Amygdala (tissue), 56 donors: ENCODE data around the gene TMC6.
"Not testable (repeated sequence)": the region's sequence is repeated elsewhere in the genome, so short reads cannot be mapped to it uniquely, and the experiment has no call there.

Source experiments
- DNase-seq, 56 donors: peaks; one replicate each; lab custom pipeline; 2025; lab: John Stamatoyannopoulos, UW

TMC6 gene

GRCh38 chr17:78125976-78126894, 2.3 kb downstream of the TMC6 start:
- DNase-seq, result peak in 2 of 56 donors; percentile 11 to 33

- no peak for DNase-seq
Measured at GRCh38 chr17:78125138-78125913, 3.2 kb downstream of the TMC6 start.

- DNase-seq, result no peak
Measured at GRCh38 chr17:78124836-78125137, 3.8 kb downstream of the TMC6 start.

GRCh38 chr17:78124081-78124835, 4.3 kb downstream of the TMC6 start:
- no peak for DNase-seq

GRCh38 chr17:78123258-78123929, 5.2 kb downstream of the TMC6 start:
- no peak for DNase-seq

- no peak for DNase-seq
Measured at GRCh38 chr17:78122931-78123249, 5.7 kb downstream of the TMC6 start.

- DNase-seq, result no peak
Measured at GRCh38 chr17:78122216-78122930, 6.2 kb downstream of the TMC6 start.

GRCh38 chr17:78121801-78122215, 6.7 kb downstream of the TMC6 start:
- no peak for DNase-seq

- no peak for DNase-seq
Measured at GRCh38 chr17:78120971-78121800, 7.4 kb downstream of the TMC6 start.

- DNase-seq, result no peak
Measured at GRCh38 chr17:78120537-78120936, 8.0 kb downstream of the TMC6 start.

- DNase-seq, result no peak
Measured at GRCh38 chr17:78118801-78119241, 9.7 kb downstream of the TMC6 start.

GRCh38 chr17:78117027-78117981, 11.3 kb downstream of the TMC6 start:
- peak in 27 of 56 donors; percentile 13 to 74 (median 38) for DNase-seq

- DNase-seq, result no peak
Measured at GRCh38 chr17:78116411-78116810, 12.1 kb downstream of the TMC6 start.

GRCh38 chr17:78115803-78116202, 12.8 kb downstream of the TMC6 start:
- not testable (repeated sequence) for DNase-seq

GRCh38 chr17:78114831-78115723, 13.5 kb downstream of the TMC6 start:
- peak in 54 of 56 donors; percentile 28 to 96 (median 86) for DNase-seq
